Chondrocyte (in vitro differentiated cells): ENCODE measurements around the gene PLCB2. TPM values are rescaled to one million over a fixed set of nuclear protein-coding genes. Genes with fewer than 3 reads are reported as not detected.

Source experiments
- DNase-seq: peaks from one replicate; pipeline ENCODE4 v3.0.0; 2021; ENCODE audit warnings: mixed read lengths, low spot score
- H3K27ac Mint-ChIP-seq: one replicate; pipeline ENCODE4 v1.8.0; 2021; ENCODE audit warnings: mild to moderate bottlenecking, moderate library complexity, mixed read lengths; ENCODE audit not compliant: unreplicated experiment
- H3K27me3 Mint-ChIP-seq: 2 replicates; pipeline ENCODE4 v1.8.0; 2021; ENCODE audit warnings: low read depth, mixed read lengths
- H3K36me3 Mint-ChIP-seq: 2 replicates; pipeline ENCODE4 v1.8.0; 2021; ENCODE audit warnings: low read depth, mixed read lengths
- H3K4me1 Mint-ChIP-seq: 2 replicates; pipeline ENCODE4 v1.8.0; 2021; ENCODE audit warnings: low read depth, mild to moderate bottlenecking, mixed read lengths
- H3K4me3 Mint-ChIP-seq: one replicate; pipeline ENCODE4 v1.8.0; 2021; ENCODE audit warnings: mild to moderate bottlenecking, moderate library complexity, mixed read lengths; ENCODE audit not compliant: unreplicated experiment
- H3K9me3 Mint-ChIP-seq: 2 replicates; pipeline ENCODE4 v1.8.0; 2021; ENCODE audit warnings: low read depth, mixed read lengths
- total RNA-seq: library from RNA; stranded (reverse); gene quantifications from 3 replicates; pipeline ENCODE4 v1.2.1, GENCODE V29; 2021
- TF ChIP-seq, protein P1 (sequence below): fragments of 200-600 bp; sonication (generic); IDR thresholded peaks from 2 replicates; pipeline ENCODE4 v1.5.0; 2021; ENCODE audit warnings: antibody characterized with exemption, mild to moderate bottlenecking, moderate library complexity

PLCB2 gene
- total RNA-seq, 1 donor from 2014 or later = 2.8 TPM

DNA sequence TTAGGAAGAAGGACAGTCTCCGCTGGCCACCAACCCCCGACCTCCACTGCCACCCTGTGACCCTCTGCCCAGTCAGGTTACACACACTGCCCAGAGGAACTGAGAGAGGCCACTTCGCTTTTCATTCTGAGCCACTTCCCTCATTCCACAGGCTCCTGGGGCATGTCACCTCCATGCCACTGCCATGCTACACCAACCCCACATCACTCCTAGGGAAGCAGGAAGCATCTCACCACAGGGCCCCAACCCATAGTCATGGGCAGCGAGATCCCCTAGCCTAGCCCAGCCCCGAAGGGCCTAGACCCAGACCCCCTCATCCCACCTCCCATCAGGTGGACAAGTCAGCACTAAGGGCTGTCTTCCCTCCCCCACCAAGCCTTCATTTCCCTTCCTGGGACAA is 1.4 kb downstream of the PLCB2 start:
- H3K36me3 Mint-ChIP-seq = no peaks in the 10 kb centered on the region
- H3K9me3 Mint-ChIP-seq = no peaks in the 10 kb centered on the region
- H3K27ac Mint-ChIP-seq = no peak overlapping the region
- peaks cover 9% of the 10 kb centered on the region for H3K27me3 Mint-ChIP-seq
- H3K4me3 Mint-ChIP-seq = no peak overlapping the region
- peaks cover 6% of the 10 kb centered on the region for H3K4me1 Mint-ChIP-seq
- DNase-seq = no peak
- TF ChIP-seq, protein P1, sequence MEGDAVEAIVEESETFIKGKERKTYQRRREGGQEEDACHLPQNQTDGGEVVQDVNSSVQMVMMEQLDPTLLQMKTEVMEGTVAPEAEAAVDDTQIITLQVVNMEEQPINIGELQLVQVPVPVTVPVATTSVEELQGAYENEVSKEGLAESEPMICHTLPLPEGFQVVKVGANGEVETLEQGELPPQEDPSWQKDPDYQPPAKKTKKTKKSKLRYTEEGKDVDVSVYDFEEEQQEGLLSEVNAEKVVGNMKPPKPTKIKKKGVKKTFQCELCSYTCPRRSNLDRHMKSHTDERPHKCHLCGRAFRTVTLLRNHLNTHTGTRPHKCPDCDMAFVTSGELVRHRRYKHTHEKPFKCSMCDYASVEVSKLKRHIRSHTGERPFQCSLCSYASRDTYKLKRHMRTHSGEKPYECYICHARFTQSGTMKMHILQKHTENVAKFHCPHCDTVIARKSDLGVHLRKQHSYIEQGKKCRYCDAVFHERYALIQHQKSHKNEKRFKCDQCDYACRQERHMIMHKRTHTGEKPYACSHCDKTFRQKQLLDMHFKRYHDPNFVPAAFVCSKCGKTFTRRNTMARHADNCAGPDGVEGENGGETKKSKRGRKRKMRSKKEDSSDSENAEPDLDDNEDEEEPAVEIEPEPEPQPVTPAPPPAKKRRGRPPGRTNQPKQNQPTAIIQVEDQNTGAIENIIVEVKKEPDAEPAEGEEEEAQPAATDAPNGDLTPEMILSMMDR = no peak

DNA sequence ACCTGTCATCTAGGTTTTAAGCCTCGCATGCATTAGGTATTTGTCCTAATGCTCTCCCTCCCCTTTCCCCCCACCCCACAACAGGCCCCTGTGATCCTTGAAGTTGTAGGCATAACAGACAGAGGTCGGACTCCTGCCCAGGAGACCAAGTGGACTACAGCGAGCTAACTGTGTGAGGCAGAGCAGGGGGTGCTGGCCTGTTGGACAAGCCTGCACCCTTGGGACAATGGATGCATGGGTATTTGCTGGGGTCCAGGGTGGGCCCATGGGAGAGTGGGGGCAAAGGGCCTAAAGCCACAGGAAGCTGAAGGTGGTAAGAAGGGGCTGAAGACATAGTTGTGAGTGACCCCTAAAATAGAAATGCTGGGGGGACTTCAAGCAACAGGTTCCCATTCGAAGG is 2.5 kb downstream of the PLCB2 start:
- Mint-ChIP-seq H3K36me3 (no peaks in the 10 kb centered on the region), H3K9me3 (peaks cover 5% of the 10 kb centered on the region), H3K27me3 (peaks cover 9% of the 10 kb centered on the region), H3K4me3 (no peak overlapping the region), H3K27ac (no peak overlapping the region), H3K4me1 (peaks cover 6% of the 10 kb centered on the region)
- TF ChIP-seq, protein P1 = no peak
- no peak for DNase-seq

DNA sequence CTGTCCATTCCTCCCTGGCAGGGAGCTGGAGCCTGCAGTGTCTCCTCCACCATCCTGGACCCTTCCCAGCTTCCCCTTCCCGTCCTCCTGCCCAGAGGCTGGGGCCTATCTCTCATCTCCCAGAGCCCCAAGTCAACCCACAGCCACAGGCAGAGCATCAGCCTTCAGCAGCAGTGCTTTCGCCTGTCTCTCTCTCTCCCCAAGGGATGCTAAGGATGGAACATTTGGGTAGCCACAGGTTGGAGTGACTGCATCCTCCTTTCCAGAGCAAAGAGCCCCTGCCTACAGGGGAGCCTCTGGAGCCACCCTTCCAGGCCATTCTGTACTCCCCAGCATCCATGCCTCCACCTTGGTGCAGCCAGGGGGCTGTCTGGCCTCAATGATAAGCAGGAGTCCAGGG is 4.2 kb downstream of the PLCB2 start:
- H3K4me3 Mint-ChIP-seq = no peak overlapping the region
- peaks cover 15% of the 10 kb centered on the region for H3K9me3 Mint-ChIP-seq
- TF ChIP-seq, protein P1 = no peak
- H3K36me3 Mint-ChIP-seq = no peaks in the 10 kb centered on the region
- H3K4me1 Mint-ChIP-seq = peaks cover 2% of the 10 kb centered on the region
- peaks cover 9% of the 10 kb centered on the region for H3K27me3 Mint-ChIP-seq
- no peak overlapping the region for H3K27ac Mint-ChIP-seq
- no peak for DNase-seq

DNA sequence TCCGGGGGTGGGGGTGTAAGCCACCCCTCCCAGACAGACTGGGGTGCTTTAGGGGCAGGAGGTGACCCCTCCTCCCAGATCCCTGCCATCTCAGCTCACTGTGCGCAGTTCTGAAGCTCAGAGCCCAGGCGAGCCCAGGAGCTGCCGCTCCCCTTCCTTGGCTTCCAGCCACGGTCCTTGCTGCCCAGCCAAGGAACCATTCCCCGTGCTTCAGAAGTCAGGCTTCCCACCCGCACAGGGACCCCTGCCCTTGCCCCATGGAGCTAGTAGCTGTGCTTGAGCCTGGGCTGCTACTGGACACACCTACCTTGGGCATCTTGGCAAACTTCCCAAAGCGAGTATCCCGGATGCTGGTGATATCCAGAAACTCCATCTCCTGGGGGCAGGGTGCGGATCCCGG is 4.8 kb downstream of the PLCB2 start:
- Mint-ChIP-seq H3K4me3 (no peak overlapping the region), H3K36me3 (no peaks in the 10 kb centered on the region), H3K27me3 (peaks cover 9% of the 10 kb centered on the region), H3K9me3 (peaks cover 15% of the 10 kb centered on the region), H3K4me1 (peaks cover 2% of the 10 kb centered on the region), H3K27ac (no peak overlapping the region)
- TF ChIP-seq, protein P1 = no peak
- no peak for DNase-seq

DNA sequence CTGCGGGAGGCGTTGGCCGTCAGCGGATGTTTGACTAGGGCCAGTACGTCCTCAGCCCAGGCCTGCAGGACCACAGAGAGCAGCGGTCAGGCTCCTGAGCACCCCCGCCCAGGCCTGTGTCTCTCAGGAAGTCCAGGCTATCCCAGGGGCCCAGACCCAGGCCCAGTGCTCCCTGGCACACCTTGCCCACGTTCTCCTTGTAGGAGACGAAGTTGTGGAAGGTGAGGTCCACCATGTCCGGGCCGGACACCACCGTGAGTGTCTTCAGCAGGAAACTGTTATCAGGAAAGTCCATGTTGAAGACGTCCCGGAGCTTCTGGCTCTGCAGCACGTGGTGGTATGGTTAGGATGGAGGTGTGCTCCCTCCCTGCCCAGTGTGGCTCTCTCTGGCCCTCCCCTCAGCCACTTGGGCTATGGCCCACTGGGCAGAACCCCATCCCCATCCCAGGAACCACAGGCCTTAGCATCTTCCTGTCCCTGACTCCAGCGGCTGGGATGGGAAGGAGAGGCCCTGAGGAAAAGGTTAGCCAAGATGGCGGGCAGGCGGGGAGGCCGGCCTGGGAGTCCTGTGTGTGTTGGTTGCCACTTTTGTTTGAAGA is 5.3 kb downstream of the PLCB2 start:
- TF ChIP-seq, protein P1 = no peak
- no peaks in the 10 kb centered on the region for H3K36me3 Mint-ChIP-seq
- no peak overlapping the region for H3K27ac Mint-ChIP-seq
- H3K4me1 Mint-ChIP-seq = no peaks in the 10 kb centered on the region
- H3K9me3 Mint-ChIP-seq = peaks cover 15% of the 10 kb centered on the region
- peak; percentile 74 for DNase-seq
- H3K27me3 Mint-ChIP-seq = peaks cover 9% of the 10 kb centered on the region
- no peak overlapping the region for H3K4me3 Mint-ChIP-seq
